Activated CD8-positive, alpha-beta memory T cell treated with anti-CD3 and anti-CD28 coated beads, Interleukin-2, amount 50 U/mL, for 24 hours (primary cell): ENCODE measurements around the gene ZNF407.

Experiments
- DNase-seq: peaks from one replicate; pipeline ENCODE4 v3.0.0-alpha.2; 2020; ENCODE audit errors: extremely low read depth

The ZNF407 gene

DNA sequence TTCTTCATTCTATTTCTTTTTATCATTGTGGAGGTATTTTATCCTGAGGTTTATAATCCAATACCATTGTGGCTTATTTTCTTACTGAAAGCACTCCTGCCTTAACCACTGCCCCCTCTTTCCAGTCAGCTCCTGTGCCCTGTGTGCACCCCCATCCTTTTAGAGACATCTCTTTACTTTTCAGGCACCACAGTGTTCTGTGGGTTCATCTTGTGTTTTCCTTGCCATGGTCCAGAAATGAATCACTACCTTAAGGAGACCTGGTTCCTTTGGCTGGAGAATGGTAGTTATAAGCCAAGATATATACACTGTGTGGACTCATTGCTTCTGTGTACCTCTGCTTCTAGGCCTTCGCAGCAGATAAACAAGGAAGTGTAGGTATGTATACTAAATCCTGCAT is 332.9 kb downstream of the ZNF407 start:
- DNase-seq: no peak

DNA sequence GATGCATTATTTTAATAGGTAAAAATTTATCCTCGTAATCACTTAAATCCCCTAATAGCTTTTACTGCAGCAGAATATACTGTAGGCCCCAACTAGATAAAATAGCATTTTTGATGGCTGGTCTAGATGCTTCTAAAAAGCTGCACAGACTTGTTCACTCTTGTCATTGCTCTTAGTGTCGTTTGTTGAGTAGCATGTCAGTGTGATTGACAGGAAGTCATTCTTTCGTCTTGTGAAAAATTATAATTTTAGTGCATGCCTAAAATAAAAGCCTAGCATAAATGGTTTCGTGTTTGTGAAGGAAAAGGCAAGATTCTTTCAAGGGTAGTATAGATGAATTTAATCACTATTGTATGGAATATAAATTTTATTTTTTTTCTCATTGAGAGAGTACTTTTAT is 336.3 kb downstream of the ZNF407 start:
- no peak for DNase-seq

DNA sequence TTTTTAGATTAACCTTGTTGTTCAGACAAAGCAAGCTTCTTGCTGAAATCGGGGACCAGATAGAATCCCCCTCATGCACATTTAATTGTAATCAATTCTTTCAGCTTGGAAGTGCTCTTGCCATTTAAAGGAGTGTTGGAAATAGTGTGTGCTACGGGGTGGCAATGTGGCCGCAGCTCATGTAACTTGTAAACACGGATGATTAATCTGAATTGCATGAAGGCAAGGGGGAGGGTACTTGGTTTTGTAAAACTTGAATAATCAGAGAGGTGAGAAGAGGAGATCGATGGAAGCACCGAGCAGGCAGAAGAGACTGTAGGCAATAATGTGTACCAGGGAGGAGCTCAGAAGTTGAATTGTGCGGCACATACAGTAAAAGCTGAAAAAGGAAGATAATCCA is 337.8 kb downstream of the ZNF407 start:
- DNase-seq: no peak

DNA sequence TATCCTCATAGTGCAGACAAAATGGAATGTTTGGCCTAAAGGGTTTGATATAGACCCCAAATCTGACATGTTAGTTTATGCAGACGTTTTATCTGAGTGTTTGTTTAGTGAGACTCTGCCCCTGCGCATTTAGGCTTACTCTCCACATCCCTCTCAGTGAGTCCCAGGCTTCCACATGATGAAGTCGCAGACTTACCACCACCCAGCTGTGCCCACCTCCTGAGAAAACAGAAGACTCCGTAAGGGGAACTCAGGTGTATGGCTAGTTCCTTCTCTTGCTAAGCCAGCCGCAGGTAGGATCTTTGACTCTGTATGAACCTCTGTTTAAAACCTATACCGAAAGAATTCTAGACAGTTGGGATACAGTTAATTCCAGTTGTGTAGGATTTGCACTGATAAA is 338.7 kb downstream of the ZNF407 start:
- DNase-seq: no peak

DNA sequence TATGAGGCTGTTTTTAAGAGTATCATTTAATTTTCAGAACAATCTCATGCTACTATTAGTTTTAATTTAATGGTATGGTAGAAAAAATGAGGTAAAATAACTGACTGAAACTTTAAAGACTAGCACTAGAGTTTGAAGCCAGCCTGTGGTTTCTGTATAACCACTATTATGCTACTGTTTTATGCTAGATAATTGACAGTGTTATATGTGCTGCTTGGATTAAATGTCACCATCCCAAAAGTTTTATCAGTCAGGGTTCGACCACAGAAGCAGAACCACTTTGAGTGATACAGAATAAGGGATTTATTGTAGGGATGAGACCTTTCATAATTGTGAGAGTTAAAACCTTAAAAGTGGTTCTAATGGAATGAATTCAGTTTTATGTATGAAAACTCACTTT is 339.6 kb downstream of the ZNF407 start:
- no peak for DNase-seq

DNA sequence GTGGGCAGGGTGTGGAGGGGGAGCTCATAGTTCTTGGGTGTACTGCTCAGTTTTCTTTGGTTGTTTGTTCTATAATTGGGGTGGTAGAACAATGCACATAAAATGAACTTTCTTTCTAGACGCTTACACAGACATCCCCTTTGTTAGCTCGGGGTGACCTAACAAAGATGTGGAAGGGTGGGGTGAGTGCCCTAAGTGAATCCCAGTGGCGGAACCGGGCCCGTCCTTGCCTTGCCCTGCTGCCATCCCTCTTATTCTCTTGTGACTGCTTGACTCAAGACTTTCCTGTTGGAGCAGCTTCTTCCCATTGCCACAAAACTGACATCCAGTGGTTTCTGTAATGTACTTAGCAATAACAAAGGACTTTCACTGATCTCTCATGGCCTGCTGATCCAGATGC is 343.2 kb downstream of the ZNF407 start:
- DNase-seq: no peak

DNA sequence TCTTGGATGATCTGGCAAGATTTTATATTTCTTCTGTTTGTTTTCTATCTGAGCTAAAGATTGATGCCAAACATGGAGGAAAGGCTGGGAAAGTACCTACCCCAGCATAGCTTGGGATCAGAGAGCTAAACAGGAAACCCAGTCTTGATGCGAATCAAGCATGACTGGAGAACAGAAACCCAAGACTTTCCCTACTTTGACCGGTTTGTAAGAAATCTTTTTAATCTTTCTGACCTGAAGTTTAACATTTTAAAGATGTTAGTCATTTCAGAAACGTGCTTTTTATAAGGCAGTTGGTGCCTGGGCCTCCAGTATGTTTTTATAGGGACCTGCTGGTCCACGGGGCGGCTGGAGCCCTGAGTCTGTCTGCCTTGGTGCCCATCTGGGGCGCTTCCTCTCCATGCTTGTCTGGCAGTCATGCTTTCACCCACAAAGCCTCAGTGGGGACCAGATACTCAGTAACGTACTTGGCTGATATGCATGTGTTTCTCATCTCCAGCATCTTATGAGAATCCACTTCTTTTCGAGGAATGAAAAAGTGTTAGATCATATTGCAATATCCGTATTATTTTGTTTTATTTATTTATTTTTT is 344.7 kb downstream of the ZNF407 start:
- no peak for DNase-seq

DNA sequence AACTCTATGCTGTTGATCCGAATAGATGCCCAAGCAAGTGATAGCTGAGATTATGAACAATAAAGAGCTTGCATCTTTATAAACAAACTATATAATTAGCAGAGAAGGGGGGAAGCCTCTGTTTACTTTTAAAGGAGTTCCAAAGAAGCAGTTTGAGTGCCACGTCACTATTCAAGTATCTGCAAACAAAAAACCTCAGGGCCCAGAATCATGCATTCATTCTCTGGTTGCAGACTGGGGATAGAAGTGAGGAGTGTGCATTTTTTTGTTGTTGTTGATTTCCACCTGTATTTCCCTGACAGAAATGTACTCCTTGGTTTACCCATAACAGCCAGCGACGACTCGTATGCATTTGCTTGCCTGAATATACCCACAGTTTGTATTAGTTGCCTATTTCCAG is 347.0 kb downstream of the ZNF407 start:
- DNase-seq: no peak

DNA sequence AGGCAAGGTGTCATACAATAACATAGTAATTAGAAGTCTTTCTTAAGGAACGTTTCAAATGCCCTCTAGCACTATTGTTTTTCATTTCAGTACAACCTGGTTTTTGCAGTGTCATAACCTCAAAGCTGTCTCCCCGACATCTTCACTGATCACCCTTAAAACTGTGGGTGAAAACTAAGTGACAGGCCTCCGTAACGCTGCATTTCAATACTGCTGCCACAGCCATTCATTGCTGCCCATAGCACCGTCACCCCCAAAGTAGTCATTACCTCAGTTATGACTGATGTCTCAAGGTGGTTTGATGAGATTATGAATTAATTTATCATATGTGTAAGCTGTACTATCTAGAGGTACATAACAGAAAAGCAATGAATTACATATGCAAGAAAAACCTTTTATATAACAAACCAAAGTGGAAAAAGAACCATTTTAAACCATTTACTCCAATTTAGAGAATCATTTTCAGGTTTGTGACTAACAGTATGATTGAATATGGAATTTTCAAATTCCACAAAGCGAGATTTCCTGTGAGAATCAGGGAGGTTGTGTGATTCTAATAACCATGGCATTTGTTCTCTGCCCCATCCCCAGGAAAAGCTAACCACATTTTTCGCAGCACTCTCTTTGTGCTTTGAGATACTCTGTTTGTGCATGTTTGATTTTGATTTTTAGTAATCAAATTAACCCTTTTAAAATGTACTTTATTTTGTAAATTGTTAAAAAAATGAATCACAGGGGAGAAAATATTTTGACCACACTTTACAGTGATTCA is 348.3 kb downstream of the ZNF407 start:
- DNase-seq: no peak

DNA sequence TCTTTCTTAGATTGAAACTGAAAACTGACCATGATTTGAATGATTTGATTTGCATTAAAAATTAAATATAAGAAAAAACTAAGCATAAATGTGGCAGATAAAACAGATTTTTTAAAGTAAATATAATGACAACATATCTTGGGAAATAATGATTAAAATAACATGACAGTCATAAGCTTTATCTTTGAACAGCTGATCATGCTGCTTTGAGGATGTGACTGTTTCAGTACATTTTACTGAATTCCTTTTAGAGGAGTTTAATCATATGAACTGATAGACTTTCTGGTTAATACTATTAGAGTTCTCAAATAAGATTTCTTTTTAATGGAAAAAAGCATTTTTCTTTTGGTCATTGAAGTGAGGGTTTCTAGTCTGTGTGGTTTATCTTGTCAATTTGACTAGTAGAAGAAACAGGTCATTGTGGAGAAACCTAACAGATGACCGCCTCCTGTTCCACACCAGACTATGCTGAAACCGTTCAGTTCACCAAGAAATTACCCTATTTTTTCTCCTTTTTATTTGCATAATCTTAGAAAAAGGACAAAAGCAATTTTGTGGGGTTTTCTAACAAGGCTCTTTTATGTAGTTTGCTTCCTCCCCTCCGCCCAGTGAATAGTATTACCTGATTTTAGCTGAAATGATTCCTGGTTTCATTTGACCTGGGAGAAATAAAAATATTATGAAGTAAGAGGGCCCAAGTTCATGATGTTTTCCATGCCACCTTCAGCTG is 349.1 kb downstream of the ZNF407 start:
- no peak for DNase-seq

DNA sequence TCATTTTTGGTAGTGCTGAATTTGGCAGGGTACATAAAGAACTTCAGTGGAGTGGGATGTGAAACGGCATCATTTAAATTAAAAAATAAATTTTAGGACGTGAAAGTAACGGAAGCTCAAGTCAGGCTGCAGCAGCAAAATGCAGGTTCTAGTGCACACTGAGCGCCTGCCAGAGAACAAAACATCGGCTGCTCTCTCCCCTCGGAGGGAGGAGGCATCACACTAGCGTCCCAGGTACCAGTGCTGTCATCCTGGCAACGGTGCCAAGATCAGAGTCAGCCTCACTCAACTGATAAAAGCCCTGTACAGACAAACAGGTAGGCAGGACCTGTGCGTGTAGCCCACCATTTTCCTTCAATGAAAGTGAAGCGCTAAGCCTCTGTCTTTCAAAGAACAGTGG is 349.7 kb downstream of the ZNF407 start:
- DNase-seq: no peak

DNA sequence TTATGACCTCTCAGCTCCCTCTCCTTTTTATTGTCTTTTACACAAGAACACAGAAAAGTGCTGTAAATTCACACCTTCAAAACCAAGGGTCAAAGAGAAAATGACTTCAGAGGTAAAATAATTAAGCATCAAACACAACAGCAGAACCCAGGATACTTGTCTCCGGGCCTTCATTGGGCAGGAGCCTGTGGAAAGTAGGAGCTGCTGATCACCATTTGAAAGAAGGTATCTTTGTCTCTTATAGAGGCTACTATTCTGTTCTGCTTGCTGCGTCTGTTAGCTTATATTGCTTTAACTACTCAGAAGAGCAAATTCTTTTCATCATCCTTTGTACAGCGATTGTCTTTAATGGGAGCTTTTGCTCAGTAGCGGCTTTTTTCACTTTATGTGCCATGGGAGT is 350.2 kb downstream of the ZNF407 start:
- no peak for DNase-seq

DNA sequence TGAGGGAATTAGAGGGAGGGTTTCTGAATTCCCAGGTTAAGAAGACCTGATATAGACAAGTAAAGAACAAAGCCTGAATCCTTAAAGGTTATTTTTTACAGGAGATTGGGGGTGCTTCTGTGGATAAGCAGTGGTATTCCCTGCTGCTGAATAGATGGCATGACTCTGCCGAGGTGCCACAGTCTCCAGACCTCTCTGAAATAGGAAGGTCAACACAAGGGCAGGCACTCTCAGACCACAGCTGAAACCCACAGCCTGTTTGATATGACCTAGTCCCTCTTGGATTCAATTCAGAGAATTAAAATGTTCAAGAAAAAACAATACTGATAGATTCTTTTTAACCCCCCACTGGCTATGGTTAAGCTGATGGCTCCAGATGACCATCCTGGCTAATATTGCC is 351.9 kb downstream of the ZNF407 start:
- DNase-seq: no peak

DNA sequence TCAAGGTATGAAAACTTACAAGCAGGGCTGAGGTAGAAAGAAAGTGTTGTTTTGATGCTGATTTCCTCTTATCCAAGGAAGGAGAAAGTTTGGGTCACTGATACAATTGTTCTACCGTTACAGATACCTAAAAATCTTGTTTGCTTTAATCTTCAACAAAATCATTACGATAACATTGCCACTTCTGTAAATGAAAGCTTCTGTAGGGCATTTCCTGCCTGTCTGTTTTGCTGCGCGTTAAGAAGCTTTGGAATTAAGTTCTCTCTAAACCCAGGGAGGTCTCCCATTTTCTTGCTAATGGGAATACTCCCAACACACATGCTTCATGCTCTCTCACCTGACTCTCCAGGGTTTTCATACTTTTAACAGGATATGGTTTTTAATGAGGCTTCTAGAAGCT is 352.8 kb downstream of the ZNF407 start:
- DNase-seq: no peak

DNA sequence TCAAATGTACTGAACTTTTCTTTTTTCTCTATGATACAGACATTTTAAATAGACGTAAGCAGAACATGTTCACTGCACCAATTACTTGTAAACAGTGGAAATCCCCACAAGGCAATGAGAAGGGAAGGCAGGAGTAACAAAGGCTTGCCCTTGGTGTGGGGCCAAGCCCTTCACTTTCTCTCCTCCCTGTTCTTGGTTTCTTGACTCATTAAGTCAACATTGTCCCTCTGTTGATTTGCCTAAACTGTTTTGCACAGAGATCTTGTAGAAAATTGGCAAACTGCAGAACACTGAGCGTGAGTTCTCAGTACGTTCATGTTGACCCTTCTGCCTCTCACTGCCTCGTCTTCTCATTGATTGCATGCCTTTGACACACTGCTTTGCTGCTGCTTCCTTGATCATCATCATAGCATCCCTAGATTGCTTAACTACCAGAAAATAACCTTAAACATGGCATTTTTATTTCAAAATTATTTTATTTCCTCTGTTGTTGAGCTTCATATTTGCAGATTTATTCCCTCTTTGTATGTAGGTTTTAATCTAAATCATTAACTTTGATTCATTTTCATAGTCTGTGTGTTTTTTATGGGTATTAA is 353.6 kb downstream of the ZNF407 start:
- no peak for DNase-seq

DNA sequence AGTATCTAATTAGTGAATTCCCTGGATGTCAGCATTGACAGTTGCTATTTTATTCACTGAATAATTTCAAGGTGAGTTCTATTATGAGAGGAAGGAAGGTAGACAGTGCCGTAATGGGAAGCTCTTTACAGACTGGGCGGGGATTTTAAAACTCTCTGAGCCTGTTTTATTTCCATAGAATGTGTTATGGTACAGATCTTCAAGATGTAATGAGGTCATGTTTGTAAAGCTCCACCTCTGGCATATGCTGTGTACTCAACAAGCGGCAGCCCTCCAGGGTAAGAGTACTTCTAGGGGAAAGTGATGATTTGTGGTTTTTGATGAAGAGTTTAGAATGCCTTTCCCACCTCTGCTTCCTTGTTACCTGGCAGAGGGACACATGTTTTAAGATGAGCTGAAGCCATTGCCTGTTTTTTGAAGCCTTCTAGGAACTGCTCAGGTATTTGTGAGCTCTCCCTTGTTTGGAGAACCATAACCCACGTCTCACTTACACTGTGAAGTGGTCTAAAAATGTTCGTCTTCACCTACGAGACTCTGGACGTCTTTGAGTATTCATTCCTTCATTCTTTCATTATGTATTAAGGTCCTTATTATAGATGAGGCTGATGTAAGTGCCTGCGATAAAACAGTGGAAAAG is 360.0 kb downstream of the ZNF407 start:
- DNase-seq: no peak

DNA sequence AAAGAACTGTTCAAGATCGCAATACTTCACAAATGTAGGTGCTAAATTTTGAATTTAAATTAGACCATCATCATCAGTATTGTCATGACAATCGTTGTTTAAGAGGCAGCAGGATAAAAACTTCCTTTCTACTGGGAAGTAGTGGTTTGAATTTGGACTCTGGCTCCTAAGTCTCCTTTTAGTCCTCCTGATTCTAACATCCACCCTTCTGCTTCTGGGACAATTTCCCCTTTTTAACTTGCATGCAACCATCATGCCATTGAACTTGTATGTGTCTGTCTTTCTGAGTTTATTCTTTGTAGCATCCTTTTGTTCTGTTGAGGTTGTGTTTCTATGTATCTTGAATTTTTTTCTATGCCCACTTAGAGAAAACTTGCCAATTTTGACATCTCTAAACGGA is 361.5 kb downstream of the ZNF407 start:
- no peak for DNase-seq

DNA sequence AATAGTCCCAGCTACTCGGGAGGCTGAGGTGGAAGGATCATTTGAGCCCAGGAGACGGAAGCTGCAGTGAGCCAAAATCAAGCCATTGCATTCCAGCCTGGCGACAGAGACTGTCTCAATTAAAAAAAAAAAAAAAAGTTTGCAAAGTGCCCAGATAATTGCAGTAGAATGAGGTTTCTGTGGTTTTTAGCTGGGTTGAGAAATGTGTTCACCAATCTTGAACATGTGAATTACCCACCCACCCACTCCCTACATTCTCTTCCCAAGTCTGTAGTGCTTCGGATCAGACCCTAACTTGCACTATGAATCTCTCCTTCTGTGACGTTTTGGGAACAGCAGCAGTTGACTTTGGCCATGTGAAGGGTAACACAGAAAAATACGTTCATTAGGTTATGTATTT is 363.9 kb downstream of the ZNF407 start:
- no peak for DNase-seq

DNA sequence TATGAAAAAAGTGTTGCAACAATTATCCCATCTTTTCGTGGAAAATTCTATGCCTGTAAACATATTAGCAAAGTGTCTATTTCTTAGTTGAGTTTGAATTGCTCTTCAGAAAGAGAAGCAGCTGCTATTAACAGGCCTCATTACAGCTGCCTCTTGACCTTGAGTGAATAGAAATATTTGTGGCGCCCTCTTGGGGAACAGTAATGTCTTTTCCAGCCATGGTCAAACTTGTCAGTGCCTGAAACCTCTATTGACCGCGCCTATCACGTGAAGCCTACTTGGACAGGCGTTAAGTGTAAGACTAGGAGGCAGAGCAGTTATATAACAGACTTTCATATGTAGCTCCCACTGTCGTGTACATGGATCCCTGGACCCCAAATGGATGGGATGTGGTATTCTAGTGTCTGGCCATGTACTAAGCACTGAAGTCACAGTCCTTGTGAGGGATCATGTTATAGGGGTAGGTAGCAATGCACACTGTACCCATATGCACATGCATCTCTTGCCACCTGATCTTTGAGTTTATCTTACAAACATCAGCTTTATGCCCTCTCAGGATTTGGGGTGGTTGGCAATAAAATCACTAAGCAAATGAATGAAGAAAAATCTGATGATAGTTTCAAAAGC is 366.3 kb downstream of the ZNF407 start:
- DNase-seq: no peak

DNA sequence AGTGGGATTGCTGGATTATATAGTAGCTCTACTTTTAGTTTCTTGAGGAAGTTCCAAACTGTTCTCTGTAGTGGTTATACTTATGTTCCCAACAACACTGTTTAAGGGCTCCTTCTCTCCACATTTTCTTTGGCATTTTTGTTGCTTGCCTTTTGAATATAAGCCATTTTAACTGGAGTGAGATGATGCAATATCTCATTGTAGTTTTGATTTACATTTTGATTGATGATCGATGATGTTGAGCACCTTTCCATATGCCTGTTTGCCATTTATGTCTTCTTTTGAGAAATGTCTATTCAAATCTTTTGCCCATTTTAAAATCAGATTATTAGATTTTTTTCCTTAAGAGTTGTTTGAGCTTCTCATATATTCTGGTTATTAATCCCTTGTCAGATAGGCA is 368.0 kb downstream of the ZNF407 start:
- no peak for DNase-seq

DNA sequence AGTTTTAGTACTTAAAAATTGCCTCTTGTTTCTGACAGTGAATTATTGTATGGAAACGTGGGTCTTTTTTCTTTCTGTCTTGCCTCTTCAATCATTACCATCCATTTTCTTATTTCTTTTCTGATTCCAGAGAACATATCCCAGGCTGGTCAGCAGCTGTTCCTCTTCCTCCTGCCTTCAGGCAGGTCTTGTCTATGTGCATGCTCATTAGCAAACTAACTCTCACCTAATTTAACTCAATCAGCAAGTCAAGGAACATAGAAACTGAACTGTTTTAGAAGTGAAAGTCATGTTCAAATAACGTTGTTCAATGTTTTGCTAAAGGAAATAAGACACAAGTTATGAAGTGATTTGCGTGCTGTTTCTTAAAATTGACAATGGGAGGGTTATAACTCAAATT is 369.8 kb downstream of the ZNF407 start:
- no peak for DNase-seq

DNA sequence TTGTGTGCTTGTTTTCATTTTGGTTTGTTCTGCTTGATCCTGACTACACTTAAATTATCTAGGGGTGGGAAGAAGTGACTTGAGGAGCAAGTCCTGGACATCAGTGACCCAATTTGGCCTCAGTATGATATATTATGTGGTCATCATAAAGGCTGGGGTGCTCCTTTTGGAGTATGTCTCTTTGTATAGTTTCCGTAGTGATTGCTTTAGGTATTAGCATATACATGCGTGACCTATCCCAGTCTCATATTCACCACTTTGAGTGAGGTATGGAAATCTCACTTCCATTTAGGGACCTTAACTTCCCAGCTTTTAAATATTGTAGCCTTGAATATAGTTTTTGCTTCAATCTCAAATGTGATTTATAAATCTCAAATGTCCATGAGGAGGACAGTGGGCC is 370.3 kb downstream of the ZNF407 start:
- no peak for DNase-seq
